GM18951 (cell line): ENCODE results near the gene OR2S2.

Experiments
- POLR2A ChIP-seq: IDR thresholded peaks from 4 replicates; pipeline ENCODE4 v1.6.1; 2011; ENCODE audit warnings: mild to moderate bottlenecking; ENCODE audit not compliant: insufficient read length, insufficient read depth; ENCODE audit errors: extremely low read depth
- in situ Hi-C: fragments of 300-500 bp; cut with MboI; formaldehyde crosslinking; loops from one replicate; pipeline ENCODE4 v1.12.0; 2022; ENCODE audit warnings: low sequenced_read_pairs, mixed read lengths, inconsistent platforms; ENCODE audit not compliant: unreplicated experiment

OR2S2 gene

GRCh38 chr9:35980289-35981011, 22.5 kb upstream of the OR2S2 start:
- in situ Hi-C loops = no loop called here
- no peak for TF ChIP-seq POLR2A

GRCh38 chr9:35978792-35979191, 20.8 kb upstream of the OR2S2 start:
- in situ Hi-C loops = no loop called here
- no peak for TF ChIP-seq POLR2A

DNA sequence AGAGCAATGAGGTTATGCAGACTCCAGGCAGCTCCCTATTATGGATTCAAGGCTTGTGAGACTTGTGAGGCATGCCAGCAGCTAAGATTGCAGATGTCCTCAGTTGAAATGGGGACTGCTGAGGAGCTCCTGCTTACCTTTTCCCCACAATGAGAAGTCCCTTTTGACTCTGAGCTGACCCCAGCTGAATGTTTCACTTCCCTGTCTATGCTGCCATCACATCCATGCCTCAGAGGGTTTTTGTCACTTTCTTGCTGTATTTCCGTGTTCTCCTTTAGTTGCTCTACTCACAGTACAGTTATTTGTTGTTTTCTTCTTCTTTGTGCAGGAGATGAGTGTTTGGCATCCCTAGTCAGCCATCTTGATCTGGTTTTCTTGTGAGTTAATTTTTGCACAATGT, 18.8 kb upstream of the OR2S2 start:
- in situ Hi-C loops = no loop called here
- TF ChIP-seq POLR2A = no peak

GRCh38 chr9:35974800-35975199, 16.8 kb upstream of the OR2S2 start:
- no peak for TF ChIP-seq POLR2A
- in situ Hi-C loops = no loop called here

DNA sequence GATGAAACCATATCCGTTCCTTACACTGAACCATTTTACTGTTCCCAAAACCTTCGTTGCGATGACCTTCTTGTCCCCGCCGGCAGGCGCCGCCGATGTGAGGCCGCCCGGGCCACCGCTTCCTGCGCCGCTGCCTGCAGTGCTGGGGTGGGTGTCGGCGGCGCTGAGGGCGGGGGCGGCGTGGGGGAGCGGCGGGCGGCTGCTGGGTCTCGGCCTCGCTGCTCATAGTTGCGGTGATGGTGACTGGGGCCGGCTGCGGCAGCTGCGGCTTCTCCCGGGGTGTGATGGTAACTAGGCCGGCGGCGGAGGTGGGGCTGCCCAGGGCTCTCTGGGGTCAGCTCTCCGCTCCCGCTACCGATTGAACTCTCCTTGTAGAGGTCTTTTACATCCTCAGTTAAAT, 14.1 kb upstream of the OR2S2 start:
- in situ Hi-C loops = no loop called here
- TF ChIP-seq POLR2A = no peak

DNA sequence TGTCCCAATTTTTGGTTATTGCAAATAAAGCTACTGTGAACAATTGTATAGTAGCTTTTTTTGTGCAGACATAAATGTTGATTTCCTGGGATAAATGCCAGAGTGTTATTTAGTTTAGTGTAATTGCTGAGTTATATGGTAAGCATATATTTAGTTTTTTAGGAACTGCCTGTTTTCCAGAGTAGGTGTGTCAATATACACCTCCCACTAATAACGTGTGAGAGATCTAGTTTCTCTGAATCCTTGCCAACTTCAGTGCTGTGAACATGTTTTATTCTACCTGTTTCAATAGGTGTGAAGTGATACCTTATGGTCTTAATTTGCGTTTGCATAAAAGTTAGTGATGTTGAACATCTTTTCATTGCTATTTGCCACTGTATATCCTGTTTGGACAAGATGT, 9.1 kb upstream of the OR2S2 start:
- no peak for TF ChIP-seq POLR2A
- in situ Hi-C loops = no loop called here

DNA sequence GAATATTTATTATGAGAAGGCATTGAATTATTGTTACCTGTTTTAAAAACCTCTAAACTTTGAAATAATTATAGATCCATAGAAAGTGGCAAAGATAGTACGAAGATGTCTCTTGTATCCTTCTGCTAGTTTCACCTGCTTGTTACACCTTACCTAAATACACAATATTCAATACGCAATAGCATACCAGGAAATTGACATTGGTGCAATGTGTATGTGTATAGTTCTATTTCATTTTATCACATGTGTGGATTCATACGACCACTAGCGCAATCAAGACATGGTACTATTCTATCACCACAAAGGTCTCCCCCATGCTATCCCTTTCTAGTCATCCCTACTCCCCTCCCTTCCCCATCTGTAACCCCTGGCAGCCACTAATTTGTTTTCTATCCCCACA, 8.5 kb upstream of the OR2S2 start:
- no peak for TF ChIP-seq POLR2A
- in situ Hi-C loops = no loop called here

- in situ Hi-C loops = no loop called here
- TF ChIP-seq POLR2A = no peak
Observed at GRCh38 chr9:35965011-35965410, 7.1 kb upstream of the OR2S2 start.

GRCh38 chr9:35962126-35962906, 4.4 kb upstream of the OR2S2 start:
- no peak for TF ChIP-seq POLR2A
- in situ Hi-C loops = no loop called here

DNA sequence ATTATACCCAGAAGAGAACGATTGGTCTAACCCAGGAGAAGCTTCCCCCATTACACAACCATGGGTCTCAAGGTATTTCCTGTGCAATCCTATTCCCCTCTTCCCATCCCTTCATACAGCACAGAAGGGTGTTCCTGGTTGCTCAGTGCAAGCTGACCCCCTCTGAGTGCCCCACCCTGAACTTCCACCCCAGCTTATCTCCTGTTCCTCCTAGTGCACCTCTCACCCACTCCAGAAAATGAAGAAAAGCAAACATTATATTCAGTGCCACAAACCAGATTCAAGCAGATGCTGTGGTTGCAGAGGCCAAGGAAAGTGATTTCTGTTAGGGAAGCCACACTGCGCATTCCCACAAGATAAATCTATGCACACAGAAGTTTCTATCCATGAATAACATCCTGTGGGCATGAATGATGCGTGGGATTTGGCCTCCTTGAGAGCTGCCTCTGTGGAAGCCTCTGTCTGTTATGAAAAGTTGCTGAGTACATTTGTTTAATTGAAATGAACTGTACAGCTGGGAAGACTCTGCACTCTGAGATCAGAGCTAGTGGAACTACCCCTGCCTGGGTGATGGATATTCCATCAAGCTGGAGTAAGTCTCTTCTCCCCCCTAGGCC, 2.2 kb upstream of the OR2S2 start:
- in situ Hi-C loops = no loop called here
- TF ChIP-seq POLR2A = no peak

- TF ChIP-seq POLR2A = no peak
- in situ Hi-C loops = no loop called here
Observed at GRCh38 chr9:35956651-35957050, 1.3 kb downstream of the OR2S2 start.

- in situ Hi-C loops = no loop called here
- no peak for TF ChIP-seq POLR2A
Observed at GRCh38 chr9:35954942-35955546, 2.9 kb downstream of the OR2S2 start.

DNA sequence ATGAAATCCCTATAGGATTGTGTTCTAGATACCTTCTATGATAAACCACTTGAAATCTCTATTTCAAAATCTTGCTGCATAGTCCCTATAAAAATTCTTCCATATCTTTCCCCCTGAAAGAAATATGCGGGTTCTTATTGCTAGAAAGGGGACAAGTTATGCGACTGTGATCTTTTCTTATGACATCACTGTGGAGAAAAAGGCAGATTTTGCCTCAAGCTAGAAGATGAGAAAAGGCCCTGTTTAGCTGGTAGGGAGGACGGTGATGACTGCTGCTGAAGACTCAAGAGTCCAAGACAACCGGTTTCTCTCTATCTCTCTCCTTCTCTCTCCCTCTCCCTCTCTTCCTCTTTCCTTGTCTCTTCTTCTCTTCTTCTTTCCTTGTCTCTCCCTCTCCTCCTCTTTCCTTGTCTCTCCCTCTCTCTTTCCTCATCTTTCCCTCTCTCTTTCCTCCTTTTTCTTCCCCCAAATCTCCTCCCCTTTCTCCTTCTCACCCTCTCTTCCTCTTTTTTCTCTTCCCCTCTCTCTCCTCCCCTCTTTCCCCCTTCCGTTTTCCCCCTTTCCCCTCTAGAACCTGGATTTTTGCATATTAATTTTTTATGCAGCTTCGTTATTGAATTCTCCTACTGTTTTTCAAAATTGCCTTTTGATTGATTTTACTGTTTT, 5.3 kb downstream of the OR2S2 start:
- no peak for TF ChIP-seq POLR2A
- in situ Hi-C loops = no loop called here
